ENCODE results near the gene FUS.
"Not testable (repeated sequence)": the region's sequence is repeated elsewhere in the genome, so short reads cannot be mapped to it uniquely, and the experiment has no call there.

FUS gene

DNA sequence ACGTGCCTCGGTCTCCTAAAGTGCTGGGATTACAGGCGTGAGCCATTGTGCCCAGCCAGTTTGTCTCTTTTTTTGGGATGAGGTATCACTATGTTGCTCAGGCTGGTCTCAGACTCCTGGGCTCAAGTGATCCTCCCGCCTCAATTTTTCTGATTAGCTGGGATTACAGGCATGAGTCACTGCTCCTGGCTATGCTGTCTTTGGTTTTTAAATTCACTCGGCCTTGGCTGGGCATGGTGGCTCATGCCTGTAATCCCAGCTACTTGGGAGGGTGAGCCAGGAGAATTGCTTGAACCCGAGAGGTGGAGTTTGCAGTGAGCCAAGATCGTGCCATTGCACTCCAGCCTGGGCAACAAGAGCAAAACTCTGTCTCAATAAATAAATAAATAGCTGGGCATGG lies 35.5 kb upstream of the FUS start:
- not testable (repeated sequence) for DNase-seq

DNA sequence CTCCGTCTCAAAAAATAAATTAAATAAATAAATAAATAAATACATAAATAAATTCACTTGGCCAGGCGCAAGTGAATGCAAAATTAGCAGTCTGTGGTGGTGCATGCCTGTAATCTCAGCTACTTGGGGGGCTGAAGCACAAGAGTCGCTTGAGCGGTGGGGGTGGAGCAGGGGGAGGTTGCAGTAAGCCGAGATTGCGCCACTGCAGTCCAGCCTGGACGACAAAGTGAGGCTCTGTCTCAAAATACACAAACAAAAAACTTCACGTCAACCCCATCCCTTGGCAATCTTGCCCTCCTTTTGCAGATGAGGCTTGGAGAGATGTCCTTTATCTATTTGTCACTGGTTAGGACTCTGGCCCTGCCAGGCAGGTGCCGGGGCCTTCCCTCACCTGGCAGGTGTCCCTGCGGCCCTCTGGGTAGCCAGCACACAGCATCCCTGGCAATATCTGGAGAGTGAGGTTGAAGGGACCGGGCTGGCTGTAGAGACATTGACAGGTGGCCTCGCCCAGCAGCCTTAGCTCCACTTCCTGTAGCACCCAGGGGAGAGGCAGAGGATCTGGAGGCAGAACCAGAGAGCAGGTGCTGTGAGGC lies 34.4 kb upstream of the FUS start:
- no peak for DNase-seq

DNA sequence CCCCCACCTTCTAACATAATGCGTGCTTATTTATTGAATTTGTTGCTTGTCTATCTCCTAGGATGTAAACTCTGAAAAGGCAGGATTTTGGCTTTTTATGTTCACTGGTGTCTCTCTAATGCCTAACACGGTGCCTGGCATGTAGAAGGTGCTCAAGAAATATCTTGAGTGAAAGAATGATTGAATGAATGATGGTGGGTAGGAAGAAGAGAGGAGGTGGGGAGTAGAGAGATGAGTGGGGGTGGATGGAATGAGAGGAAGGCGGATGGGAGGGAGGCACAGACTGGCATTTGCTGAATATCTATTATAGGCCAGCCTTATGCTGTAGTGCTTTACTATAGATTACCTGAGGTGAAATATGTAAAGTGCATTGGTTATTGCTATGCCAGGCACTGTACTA lies 32.4 kb upstream of the FUS start:
- DNase-seq, result no peak

DNA sequence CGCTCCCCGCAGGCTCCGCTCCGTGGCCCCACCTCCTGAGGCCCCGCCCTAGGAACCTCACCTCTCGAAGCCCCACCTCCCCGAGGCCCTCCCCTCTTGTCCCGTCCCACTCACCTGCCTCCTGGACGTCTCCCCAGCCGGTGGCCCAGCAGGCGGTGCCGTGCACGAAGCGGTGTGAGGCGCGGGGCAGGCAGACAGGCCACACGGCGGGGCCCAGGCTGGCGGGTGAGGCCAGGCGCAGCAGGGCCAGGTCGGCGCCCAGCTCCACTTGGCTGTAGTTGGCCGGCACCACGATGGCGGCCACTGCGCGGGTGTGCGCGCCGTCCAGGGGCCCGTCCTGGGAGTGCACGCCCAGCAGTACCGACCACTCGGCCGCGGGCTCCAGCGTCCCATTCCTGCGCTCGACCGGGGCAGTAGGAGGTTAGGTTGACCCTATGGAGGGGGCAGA lies 31.6 kb upstream of the FUS start:
- DNase-seq, result no peak

- DNase-seq, result no peak
These were observed 31.0 kb upstream of the FUS start for GRCh38 chr16:31148896-31149295.

- no peak for DNase-seq
These were observed 30.6 kb upstream of the FUS start for GRCh38 chr16:31149332-31149731.

GRCh38 chr16:31149894-31150890 lies 29.7 kb upstream of the FUS start, which contains the start of gene PRSS36:
Gene PRSS36 (minus strand): TSS chr16:31150066. CDS start chr16:31150035, 31 bp downstream.
- DNase-seq, result no peak

DNA sequence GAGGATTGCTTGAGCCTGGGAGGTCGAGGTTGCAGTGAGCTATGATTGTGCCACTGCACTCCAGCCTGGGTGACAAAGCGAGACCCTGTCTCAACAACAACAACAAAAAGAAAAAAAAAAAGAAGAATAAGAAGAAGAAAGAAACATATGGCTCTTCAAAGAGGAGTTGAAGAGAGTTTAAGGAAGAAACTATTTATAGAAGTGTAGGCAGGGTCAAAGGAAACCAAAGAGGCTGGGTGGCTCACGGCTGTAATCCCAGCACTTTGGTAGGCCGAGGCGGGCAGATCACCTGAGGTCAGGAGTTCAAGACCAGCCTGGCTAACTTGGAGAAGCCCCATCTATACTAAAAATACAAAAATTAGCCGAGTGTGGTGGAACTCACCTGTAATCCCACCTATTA lies 29.0 kb upstream of the FUS start:
- DNase-seq, result not testable (repeated sequence)

DNA sequence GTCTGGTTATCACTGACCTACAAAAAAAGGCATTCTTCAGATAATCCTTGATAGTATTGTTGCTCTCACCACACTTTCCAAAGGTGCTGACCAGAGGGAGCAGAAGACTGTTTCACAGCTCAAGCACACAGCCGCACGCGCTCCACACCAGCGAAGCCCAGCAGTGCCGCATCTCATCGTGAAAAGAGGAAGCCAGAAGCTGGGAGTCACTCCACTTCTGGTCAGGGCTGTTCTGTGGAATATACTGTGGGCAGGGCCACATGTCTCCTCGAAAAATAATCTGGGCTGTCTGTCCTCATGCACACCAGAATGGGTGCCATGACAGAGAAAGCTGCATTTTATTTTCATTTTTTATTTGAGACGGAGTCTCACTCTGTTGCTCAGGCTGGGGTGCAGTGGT lies 22.8 kb upstream of the FUS start:
- DNase-seq, result no peak

GRCh38 chr16:31167315-31167714 lies 12.6 kb upstream of the FUS start:
- no peak for DNase-seq

GRCh38 chr16:31168848-31169247 lies 11.1 kb upstream of the FUS start:
- DNase-seq, result no peak

DNA sequence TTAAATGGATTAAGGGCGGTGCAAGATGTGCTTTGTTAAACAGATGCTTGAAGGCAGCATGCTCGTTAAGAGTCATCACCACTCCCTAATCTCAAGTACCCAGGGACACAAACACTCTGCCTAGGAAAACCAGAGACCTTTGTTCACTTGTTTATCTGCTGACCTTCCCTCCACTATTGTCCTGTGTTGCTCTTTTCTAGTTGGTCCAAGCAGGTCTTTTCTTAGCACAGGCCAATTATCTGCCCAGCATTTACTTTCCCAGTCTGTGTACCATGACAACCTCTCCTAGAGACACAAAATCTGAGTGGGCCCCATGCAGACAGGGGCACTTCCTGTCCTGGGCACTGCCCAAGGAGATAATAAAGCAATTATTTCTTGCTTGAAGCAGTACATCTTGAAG lies 9.9 kb upstream of the FUS start:
- not testable (repeated sequence) for DNase-seq

DNA sequence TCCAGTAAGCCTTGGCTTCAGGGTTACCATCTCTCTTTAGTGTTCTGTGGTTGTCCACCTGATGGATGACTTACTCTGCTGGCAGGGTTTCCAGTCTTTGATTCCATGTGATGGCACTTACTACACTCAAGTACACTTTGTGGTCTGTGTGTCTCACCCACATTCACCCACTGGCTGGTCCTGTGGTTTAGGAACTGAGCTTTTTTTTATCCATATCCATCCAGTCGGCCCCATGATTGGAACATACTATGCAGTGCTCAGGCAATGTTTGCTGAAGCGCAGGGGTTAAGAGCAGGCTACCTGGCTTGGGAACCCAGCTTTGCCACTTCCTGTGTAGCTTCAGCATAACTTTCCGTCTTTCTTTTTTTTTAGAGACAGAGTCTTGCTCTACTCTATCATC lies 2.8 kb upstream of the FUS start:
- DNase-seq, result no peak

GRCh38 chr16:31179219-31179746 lies 656 bp upstream of the FUS start:
- no peak for DNase-seq

- DNase-seq, result no peak
These were observed 1.3 kb downstream of the FUS start for GRCh38 chr16:31181102-31181830.

DNA sequence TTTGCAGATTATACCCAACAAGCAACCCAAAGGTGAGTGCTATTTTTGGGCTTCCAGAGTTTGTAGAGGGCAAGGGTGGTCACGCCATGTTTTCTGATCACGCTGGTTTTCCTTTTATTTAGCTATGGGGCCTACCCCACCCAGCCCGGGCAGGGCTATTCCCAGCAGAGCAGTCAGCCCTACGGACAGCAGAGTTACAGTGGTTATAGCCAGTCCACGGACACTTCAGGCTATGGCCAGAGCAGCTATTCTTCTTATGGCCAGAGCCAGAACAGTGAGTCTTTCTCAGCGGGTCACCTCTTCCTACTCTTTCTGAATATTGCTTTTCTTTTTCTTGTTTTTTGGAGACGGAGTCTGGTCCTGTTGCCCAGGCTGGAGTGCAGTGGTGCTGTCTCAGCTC lies 2.5 kb downstream of the FUS start:
- DNase-seq, result no peak

- DNase-seq, result no peak
These were observed 3.8 kb downstream of the FUS start for GRCh38 chr16:31183432-31184428.

DNA sequence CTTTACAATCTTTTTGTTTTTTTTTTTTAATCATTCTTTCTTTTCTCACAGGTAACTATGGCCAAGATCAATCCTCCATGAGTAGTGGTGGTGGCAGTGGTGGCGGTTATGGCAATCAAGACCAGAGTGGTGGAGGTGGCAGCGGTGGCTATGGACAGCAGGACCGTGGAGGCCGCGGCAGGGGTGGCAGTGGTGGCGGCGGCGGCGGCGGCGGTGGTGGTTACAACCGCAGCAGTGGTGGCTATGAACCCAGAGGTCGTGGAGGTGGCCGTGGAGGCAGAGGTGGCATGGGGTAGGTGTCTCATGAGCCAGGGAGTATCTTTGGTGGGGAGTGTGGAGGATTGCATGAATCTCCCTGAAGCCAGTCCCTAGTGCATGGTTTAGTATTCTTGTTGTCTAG lies 4.9 kb downstream of the FUS start:
- DNase-seq, result no peak

DNA sequence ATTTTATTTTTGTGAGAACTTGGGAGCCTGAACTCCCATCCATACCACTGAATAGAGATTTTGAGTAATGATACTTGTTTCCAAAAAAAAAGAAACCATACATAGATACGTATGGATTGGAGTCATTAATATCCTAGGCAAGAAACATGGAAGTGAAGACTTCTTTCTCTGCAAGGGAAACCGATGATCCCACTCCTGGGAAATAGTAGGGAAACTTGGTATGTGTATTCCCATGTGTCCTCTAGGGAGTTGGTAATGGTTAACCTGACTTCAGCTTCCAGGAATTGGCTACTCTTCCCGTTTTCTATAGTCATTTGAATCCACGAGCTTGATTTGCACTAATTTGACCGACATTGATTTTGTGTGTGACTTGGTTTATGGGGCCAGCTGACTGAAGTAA lies 5.4 kb downstream of the FUS start:
- DNase-seq, result no peak

DNA sequence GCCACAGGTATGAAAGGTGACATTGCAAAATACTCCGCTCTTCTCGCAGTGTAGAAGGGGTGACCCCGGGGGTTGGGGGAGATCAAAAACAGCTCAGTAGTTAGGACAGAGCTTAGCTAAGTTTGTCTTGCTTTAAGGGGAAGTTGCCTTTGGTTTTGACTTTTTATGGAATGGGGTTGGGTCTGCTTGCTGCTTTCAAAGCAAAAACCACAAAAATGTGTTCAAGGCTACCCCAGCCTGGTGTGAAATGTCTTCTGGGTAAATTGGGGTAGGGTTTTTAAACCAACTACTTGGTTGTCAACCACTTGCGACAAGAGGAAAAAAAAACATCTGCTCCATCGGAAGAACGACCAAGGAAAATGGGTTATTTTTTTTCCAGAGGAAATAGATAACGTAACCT lies 6.2 kb downstream of the FUS start:
- DNase-seq, result no peak

DNA sequence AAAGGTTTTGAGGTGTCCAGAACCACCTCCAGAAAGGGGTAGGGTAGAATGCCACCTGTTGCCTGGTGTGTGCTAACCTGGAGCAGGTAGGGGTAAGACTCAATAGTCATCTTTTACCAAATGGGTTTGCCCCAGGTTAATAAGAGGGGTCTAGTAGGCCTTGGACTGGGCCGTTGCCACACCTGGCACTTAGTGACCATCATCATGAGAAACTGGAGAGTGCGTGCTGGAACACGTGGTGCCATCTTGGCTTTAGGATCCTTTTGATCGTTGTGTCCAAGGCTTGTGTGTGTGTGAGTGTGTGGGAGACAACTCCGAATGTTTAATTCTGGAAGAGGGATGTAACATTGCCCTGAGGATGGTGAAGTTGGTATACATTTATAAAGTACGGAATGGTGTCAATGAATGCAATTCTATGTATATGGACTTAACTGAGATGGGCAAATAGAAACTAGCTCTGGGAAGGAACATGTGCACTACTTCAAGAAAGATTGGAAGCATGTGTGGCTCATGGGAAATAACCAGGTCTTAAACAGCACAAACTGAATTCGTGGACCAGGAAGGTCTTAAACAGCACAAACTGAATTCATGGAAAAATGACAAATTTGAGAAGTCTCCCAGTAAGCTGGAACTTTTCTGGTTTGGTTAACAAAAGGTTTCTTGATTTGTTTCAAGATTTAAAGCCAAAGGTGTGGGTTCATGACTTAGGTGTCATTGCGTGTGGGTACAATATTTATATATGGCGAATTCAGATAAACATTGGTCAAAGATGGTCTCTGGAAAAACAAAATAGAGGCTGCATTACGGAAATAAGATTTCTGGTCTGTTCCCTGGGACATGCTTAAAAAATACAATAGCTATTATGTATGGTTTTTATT lies 7.2 kb downstream of the FUS start:
- no peak for DNase-seq
